ENCODE measurements around the gene LYST. TPM values are rescaled to one million over a fixed set of nuclear protein-coding genes. Genes with fewer than 3 reads are reported as not detected.

Gene LYST
- total RNA-seq, 1 experiment from 2014 or later: 1.7 TPM

GRCh38 chr1:235613602-235614001 lies 253.1 kb downstream of the LYST start:
- Histone ChIP-seq H3K4me1 (ENCODE audit: insufficient read depth, low read length, poor library complexity, severe bottlenecking) (no peaks in the 10 kb centered on the region), H3K36me3 (ENCODE audit: insufficient read depth, low read length, poor library complexity, severe bottlenecking) (no peaks in the 10 kb centered on the region), H3K27ac (ENCODE audit: low read depth, low read length, poor library complexity, severe bottlenecking) (no peak overlapping the region), H3K27me3 (replicated peaks; ENCODE audit: insufficient read depth, low read depth, low read length, poor library complexity) (no peaks in the 10 kb centered on the region), H3K9me3 (ENCODE audit: low read depth, low read length, poor library complexity, severe bottlenecking) (no peaks in the 10 kb centered on the region), H3K4me3 (ENCODE audit: low read depth, low read length, poor library complexity, severe bottlenecking) (no peak overlapping the region)
- no TSS peak for BruUV-seq (replicated peaks)
- ChIA-PET POLR2A (ENCODE audit: low non-redundant PET) (no interaction called here), CTCF (no interaction called here)
- no peak for DNase-seq (ENCODE audit: low spot score)
- intact Hi-C loops (cut with micrococcal nuclease; ENCODE audit: unreplicated experiment): no loop called here
- TF ChIP-seq CTCF (conservative IDR thresholded peaks at IDR 0.05; ENCODE audit: low read depth, low read length) (no peak), EZH2 (IDR thresholded peaks at IDR 0.05; ENCODE audit: borderline replicate concordance, low read depth, low read length, poor library complexity, severe bottlenecking) (no peak)

GRCh38 chr1:235612761-235613160 lies 253.9 kb downstream of the LYST start:
- intact Hi-C loops (cut with micrococcal nuclease; ENCODE audit: unreplicated experiment): no loop called here
- H3K36me3 ChIP-seq (ENCODE audit: insufficient read depth, low read length, poor library complexity, severe bottlenecking): no peaks in the 10 kb centered on the region
- no TSS peak for BruUV-seq (replicated peaks)
- H3K27me3 ChIP-seq (replicated peaks; ENCODE audit: insufficient read depth, low read depth, low read length, poor library complexity): no peaks in the 10 kb centered on the region
- no peak overlapping the region for H3K27ac ChIP-seq (ENCODE audit: low read depth, low read length, poor library complexity, severe bottlenecking)
- no peaks in the 10 kb centered on the region for H3K9me3 ChIP-seq (ENCODE audit: low read depth, low read length, poor library complexity, severe bottlenecking)
- POLR2A ChIA-PET (ENCODE audit: low non-redundant PET): no interaction called here
- CTCF ChIA-PET: no interaction called here
- TF ChIP-seq EZH2 (IDR thresholded peaks at IDR 0.05; ENCODE audit: borderline replicate concordance, low read depth, low read length, poor library complexity, severe bottlenecking) (no peak), CTCF (conservative IDR thresholded peaks at IDR 0.05; ENCODE audit: low read depth, low read length) (no peak)
- no peaks in the 10 kb centered on the region for H3K4me1 ChIP-seq (ENCODE audit: insufficient read depth, low read length, poor library complexity, severe bottlenecking)
- no peak for DNase-seq (ENCODE audit: low spot score)
- H3K4me3 ChIP-seq (ENCODE audit: low read depth, low read length, poor library complexity, severe bottlenecking): no peak overlapping the region

Small RNAs within 50 kb of the gene (microRNA-seq; reads per million reads assigned to microRNA genes)
- gene MIR1537: not detected

Other genes with a start within 250 kb of the LYST start
- gene GNG4, start 217.1 kb downstream of the LYST start, total RNA-seq (2021): 11.0 and 13.0 TPM in 2 replicates
- 0.64 and 0.66 TPM in 2 replicates for gene NID1, start 198.2 kb upstream of the LYST start, total RNA-seq (2021)